GM12878 (cell line): ENCODE measurements around the gene MDH1B. TPM values are rescaled to one million over a fixed set of nuclear protein-coding genes. Genes with fewer than 3 reads are reported as not detected.

Source experiments
- ATAC-seq: fragments of 200-7000 bp; cut with Tn5 transposase; 3 replicates; pipeline ENCODE4 v1.9.1; 2020; ENCODE audit warnings: mild to moderate bottlenecking, moderate library complexity
- BruUV-seq: library from RNA; stranded (reverse); fragments of 400-500 nt; replicated peaks from 2 replicates; lab custom pipeline; 2021; lab: Mats Ljungman, UMichigan
- CTCF ChIA-PET: fragments of 300-600 bp; sonication (Branson Sonifier 250); formaldehyde crosslinking; extraction: SDS; loops from one replicate; lab custom pipeline; 2021; ENCODE audit warnings: inconsistent platforms; lab: Yijun Ruan, JAX
- POLR2A ChIA-PET: fragments of 350-600 bp; formaldehyde crosslinking; extraction: SDS; loops from one replicate; lab custom pipeline; 2021; ENCODE audit warnings: inconsistent platforms; lab: Charles Lee
- RAD21 ChIA-PET: fragments of 300-600 bp; sonication (Branson Sonifier 250); formaldehyde crosslinking; loops from one replicate; lab custom pipeline; 2023; ENCODE audit warnings: antibody characterized with exemption; ENCODE audit not compliant: unreplicated experiment; lab: Charles Lee
- SMC1A ChIA-PET: fragments of 300-600 bp; sonication (Branson Sonifier 250); formaldehyde crosslinking; loops from one replicate; lab custom pipeline; 2023; ENCODE audit not compliant: unreplicated experiment, uncharacterized antibody; lab: Charles Lee
- DNase-seq: peaks from one replicate; pipeline ENCODE4 v3.0.0-alpha.2; 2011; ENCODE audit warnings: low read depth, low spot score
- FAIRE-seq: peaks from 3 replicates; lab custom pipeline; 2011; peaks lifted over from hg19 to GRCh38; lab: Jason Lieb, UNC
- H2AFZ ChIP-seq: 2 replicates; pipeline ENCODE4 v1.6.0; 2011; ENCODE audit warnings: low read depth, low read length, control low read depth; ENCODE audit not compliant: control insufficient read depth
- H3K27ac ChIP-seq: 2 replicates; pipeline ENCODE4 v1.5.1; 2011; ENCODE audit warnings: control low read depth; ENCODE audit not compliant: control insufficient read depth, insufficient read depth
- H3K27me3 ChIP-seq, 2 experiments: replicated peaks in 1 of 2; 2 replicates each; pipeline versions ENCODE4 v1.6.0 to v1.6.1; 2011; ENCODE audit warnings: low read length in 1 of 2; ENCODE audit not compliant: control insufficient read depth in 2 of 2, insufficient read depth in 2 of 2
- H3K36me3 ChIP-seq, 2 experiments: 2 replicates each; pipeline ENCODE4 v1.5.1; 2011; ENCODE audit warnings: low read length in 1 of 2; ENCODE audit not compliant: control insufficient read depth in 2 of 2, insufficient read depth in 2 of 2
- H3K4me1 ChIP-seq: 2 replicates; pipeline ENCODE4 v1.6.1; 2011; ENCODE audit warnings: mild to moderate bottlenecking, low read length, moderate library complexity, mixed read lengths; ENCODE audit not compliant: control insufficient read depth, insufficient read depth
- H3K4me2 ChIP-seq: 2 replicates; pipeline ENCODE4 v1.6.0; 2011; ENCODE audit warnings: control low read depth; ENCODE audit not compliant: control insufficient read depth, insufficient read depth
- H3K4me3 ChIP-seq: fragments of 200-600 bp; sonication (generic); 2 replicates; pipeline ENCODE4 v1.5.1; 2016
- H3K79me2 ChIP-seq: 2 replicates; pipeline ENCODE4 v1.6.0; 2011; ENCODE audit warnings: low read length; ENCODE audit not compliant: control insufficient read depth, insufficient read depth
- H3K9ac ChIP-seq: 2 replicates; pipeline ENCODE4 v1.8.0; 2011; ENCODE audit warnings: low read length, control low read depth, mixed read lengths; ENCODE audit not compliant: control insufficient read depth, insufficient read depth
- H3K9me3 ChIP-seq: replicated peaks from 3 replicates; pipeline ENCODE4 v1.5.1; 2011; ENCODE audit warnings: mild to moderate bottlenecking, low read length; ENCODE audit not compliant: control insufficient read depth, insufficient read depth
- H4K20me1 ChIP-seq: 2 replicates; pipeline ENCODE4 v1.6.0; 2011; ENCODE audit not compliant: control insufficient read depth, insufficient read depth
- BACH1 ChIP-seq: fragments of 450-650 bp; IDR thresholded peaks from 2 replicates; pipeline ENCODE4 v1.6.1; 2017; ENCODE audit warnings: mild to moderate bottlenecking, borderline replicate concordance
- BCL11A ChIP-seq: IDR thresholded peaks from 2 replicates; pipeline ENCODE4 v1.6.1; 2011; ENCODE audit warnings: low read depth, low read length
- CREM ChIP-seq: IDR thresholded peaks from 2 replicates; pipeline ENCODE4 v1.6.1; 2014; ENCODE audit warnings: antibody characterized with exemption, low read depth
- DPF2 ChIP-seq: fragments of 450-650 bp; IDR thresholded peaks from 2 replicates; pipeline ENCODE4 v1.6.1; 2017; ENCODE audit warnings: mild to moderate bottlenecking
- NFIC ChIP-seq: IDR thresholded peaks from 2 replicates; pipeline ENCODE4 v1.6.1; 2012; ENCODE audit warnings: low read depth, mild to moderate bottlenecking, inconsistent platforms, low read length, moderate library complexity
- NR2C2 ChIP-seq: IDR thresholded peaks from 2 replicates; pipeline ENCODE4 v1.6.1; 2011; ENCODE audit warnings: borderline replicate concordance, low read depth; ENCODE audit not compliant: control insufficient read depth, insufficient read length
- RCOR1 ChIP-seq: conservative IDR thresholded peaks from 2 replicates; pipeline ENCODE4 v1.6.1; 2012; ENCODE audit warnings: low read depth, low read length, improper control_type of control experiment
- SREBF2 ChIP-seq: IDR thresholded peaks from 2 replicates; pipeline ENCODE4 v1.6.1; 2012; ENCODE audit warnings: mild to moderate bottlenecking, low read length
- ZNF217 ChIP-seq: fragments of 450-650 bp; IDR thresholded peaks from 2 replicates; pipeline ENCODE4 v1.6.1; 2017; ENCODE audit warnings: antibody characterized with exemption, mild to moderate bottlenecking
- WGBS: methylation state at CpG from one replicate; pipeline ENCODE4 v1.1.6; 2016; ENCODE audit warnings: low lambda C conversion rate; ENCODE audit not compliant: insufficient replicate concordance, insufficient coverage; ENCODE audit errors: missing lambda C conversion rate; 5-methylcytosine and 5-hydroxymethylcytosine counted together
- in situ Hi-C: fragments of 300-500 bp; cut with MboI; formaldehyde crosslinking; loops from 9 replicates; pipeline ENCODE4 v1.14.3; 2018; ENCODE audit warnings: mixed read lengths
- intact Hi-C: fragments of 100-400 bp; cut with micrococcal nuclease; formaldehyde crosslinking; loops from one replicate; pipeline ENCODE4 v1.14.2; 2022; ENCODE audit not compliant: unreplicated experiment
- polyA plus RNA-seq, 11 experiments: library from polyadenylated mRNA; depleted of rRNA in 4 of 11; unstranded in 6 of 11; stranded (reverse) in 5 of 11; fragments of >200 nt; fragmentation: Nextera tagmentation in 4 of 11; fragmentation: Illumina TruSeq in 1 of 11; extraction: Ambion mirVana in 4 of 11; extraction: Trizol in 1 of 11; gene quantifications; 1 replicate in 1 of 11; 2 replicates in 10 of 11; pipeline versions ENCODE4 v1.2.1 to v1.2.3, GENCODE V29; 2011 to 2016; ENCODE audit warnings: inconsistent platforms in 2 of 11, missing spikeins in 2 of 11, low read depth in 1 of 11
- total RNA-seq, 4 experiments: library from RNA; depleted of rRNA in 3 of 4; stranded (reverse); fragments of >200 nt in 3 of 4; fragmentation: Illumina TruSeq in 1 of 4; extraction: Trizol in 1 of 4; gene quantifications; 2 replicates each; pipeline versions ENCODE4 v1.2.1 to v1.2.3, GENCODE V29; 2013 to 2021
- TF ChIP-seq, protein P1 (sequence below): fragments of 450-650 bp; formaldehyde crosslinking; IDR thresholded peaks from 2 replicates; pipeline ENCODE4 v1.4.0; 2022; ENCODE audit warnings: mild to moderate bottlenecking, moderate library complexity
- TF ChIP-seq, protein P2 (sequence below), 3 experiments: IDR thresholded peaks in 2 of 3; conservative IDR thresholded peaks in 1 of 3; 2 replicates each; pipeline ENCODE4 v1.5.1; 2011; ENCODE audit warnings: low read depth in 3 of 3, low read length in 3 of 3, mild to moderate bottlenecking in 3 of 3, control low read depth in 2 of 3, moderate library complexity in 2 of 3, inconsistent platforms in 1 of 3, mixed read lengths in 1 of 3; ENCODE audit not compliant: control insufficient read depth in 2 of 3, insufficient read depth in 1 of 3; ENCODE audit errors: extremely low read depth in 1 of 3
- TF ChIP-seq, protein P3 (sequence below): fragments of 450-650 bp; formaldehyde crosslinking; IDR thresholded peaks from 2 replicates; pipeline ENCODE4 v1.4.0; 2020; ENCODE audit warnings: mild to moderate bottlenecking, moderate library complexity

Gene MDH1B
- total and polyA plus RNA-seq, 10 of the 15 experiments (the other 5 are each of a cell fraction or from before 2014, with no cell fraction given): 0.47 to 1.6 (median 0.98) TPM

DNA sequence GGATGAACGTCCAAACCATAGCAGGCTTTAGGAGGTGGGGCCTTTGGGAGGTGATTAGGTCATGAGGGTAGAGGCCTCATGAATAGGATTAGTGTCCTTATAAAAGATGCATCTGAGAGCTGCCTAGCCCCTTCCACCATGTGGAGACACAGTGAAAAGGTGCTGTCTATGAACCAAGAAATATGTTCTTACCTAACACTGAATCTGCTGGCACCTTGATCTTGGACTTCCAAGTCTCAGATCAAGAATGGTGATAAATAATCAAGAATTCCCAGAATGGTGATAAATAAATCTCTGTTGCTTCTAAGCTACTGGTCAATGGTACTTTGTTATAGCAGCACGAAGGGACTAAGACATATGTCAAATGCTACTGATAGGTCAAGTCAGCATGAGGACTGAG lies 31.8 kb downstream of the MDH1B start:
- POLR2A ChIA-PET: no interaction called here
- TF ChIP-seq, protein P1, sequence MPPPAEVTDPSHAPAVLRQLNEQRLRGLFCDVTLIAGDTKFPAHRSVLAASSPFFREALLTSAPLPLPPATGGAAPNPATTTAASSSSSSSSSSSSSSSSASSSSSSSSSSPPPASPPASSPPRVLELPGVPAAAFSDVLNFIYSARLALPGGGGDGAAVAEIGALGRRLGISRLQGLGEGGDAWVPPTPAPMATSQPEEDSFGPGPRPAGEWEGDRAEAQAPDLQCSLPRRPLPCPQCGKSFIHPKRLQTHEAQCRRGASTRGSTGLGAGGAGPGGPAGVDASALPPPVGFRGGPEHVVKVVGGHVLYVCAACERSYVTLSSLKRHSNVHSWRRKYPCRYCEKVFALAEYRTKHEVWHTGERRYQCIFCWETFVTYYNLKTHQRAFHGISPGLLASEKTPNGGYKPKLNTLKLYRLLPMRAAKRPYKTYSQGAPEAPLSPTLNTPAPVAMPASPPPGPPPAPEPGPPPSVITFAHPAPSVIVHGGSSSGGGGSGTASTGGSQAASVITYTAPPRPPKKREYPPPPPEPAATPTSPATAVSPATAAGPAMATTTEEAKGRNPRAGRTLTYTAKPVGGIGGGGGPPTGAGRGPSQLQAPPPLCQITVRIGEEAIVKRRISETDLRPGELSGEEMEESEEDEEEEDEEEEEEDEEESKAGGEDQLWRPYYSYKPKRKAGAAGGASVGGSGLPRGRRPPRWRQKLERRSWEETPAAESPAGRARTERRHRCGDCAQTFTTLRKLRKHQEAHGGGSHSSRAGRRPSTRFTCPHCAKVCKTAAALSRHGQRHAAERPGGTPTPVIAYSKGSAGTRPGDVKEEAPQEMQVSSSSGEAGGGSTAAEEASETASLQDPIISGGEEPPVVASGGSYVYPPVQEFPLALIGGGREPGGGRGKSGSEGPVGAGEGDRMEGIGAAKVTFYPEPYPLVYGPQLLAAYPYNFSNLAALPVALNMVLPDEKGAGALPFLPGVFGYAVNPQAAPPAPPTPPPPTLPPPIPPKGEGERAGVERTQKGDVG: no peak
- TF ChIP-seq NR2C2 (no peak), NFIC (no peak), CREM (no peak), SREBF2 (no peak), DPF2 (no peak), RCOR1 (no peak), BACH1 (no peak), BCL11A (no peak), ZNF217 (no peak)
- TF ChIP-seq, protein P2, sequence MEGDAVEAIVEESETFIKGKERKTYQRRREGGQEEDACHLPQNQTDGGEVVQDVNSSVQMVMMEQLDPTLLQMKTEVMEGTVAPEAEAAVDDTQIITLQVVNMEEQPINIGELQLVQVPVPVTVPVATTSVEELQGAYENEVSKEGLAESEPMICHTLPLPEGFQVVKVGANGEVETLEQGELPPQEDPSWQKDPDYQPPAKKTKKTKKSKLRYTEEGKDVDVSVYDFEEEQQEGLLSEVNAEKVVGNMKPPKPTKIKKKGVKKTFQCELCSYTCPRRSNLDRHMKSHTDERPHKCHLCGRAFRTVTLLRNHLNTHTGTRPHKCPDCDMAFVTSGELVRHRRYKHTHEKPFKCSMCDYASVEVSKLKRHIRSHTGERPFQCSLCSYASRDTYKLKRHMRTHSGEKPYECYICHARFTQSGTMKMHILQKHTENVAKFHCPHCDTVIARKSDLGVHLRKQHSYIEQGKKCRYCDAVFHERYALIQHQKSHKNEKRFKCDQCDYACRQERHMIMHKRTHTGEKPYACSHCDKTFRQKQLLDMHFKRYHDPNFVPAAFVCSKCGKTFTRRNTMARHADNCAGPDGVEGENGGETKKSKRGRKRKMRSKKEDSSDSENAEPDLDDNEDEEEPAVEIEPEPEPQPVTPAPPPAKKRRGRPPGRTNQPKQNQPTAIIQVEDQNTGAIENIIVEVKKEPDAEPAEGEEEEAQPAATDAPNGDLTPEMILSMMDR (IDR thresholded peaks at IDR 0.05 in 2 of 3, conservative IDR thresholded peaks at IDR 0.05 in 1 of 3; ENCODE audit: control insufficient read depth in 2 of 3, extremely low read depth in 1 of 3, insufficient read depth in 1 of 3, low read depth in 3 of 3, low read length in 3 of 3): no peak
- TF ChIP-seq, protein P3, sequence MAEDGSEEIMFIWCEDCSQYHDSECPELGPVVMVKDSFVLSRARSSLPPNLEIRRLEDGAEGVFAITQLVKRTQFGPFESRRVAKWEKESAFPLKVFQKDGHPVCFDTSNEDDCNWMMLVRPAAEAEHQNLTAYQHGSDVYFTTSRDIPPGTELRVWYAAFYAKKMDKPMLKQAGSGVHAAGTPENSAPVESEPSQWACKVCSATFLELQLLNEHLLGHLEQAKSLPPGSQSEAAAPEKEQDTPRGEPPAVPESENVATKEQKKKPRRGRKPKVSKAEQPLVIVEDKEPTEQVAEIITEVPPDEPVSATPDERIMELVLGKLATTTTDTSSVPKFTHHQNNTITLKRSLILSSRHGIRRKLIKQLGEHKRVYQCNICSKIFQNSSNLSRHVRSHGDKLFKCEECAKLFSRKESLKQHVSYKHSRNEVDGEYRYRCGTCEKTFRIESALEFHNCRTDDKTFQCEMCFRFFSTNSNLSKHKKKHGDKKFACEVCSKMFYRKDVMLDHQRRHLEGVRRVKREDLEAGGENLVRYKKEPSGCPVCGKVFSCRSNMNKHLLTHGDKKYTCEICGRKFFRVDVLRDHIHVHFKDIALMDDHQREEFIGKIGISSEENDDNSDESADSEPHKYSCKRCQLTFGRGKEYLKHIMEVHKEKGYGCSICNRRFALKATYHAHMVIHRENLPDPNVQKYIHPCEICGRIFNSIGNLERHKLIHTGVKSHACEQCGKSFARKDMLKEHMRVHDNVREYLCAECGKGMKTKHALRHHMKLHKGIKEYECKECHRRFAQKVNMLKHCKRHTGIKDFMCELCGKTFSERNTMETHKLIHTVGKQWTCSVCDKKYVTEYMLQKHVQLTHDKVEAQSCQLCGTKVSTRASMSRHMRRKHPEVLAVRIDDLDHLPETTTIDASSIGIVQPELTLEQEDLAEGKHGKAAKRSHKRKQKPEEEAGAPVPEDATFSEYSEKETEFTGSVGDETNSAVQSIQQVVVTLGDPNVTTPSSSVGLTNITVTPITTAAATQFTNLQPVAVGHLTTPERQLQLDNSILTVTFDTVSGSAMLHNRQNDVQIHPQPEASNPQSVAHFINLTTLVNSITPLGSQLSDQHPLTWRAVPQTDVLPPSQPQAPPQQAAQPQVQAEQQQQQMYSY (CRISPR knock-in tag): no peak
- TF ChIP-seq, all 136 proteins: peak for 0
- ChIA-PET CTCF (no interaction called here), RAD21 (no interaction called here), SMC1A (interaction anchor here (0.5 kb wide), 1 partner anchor 257 kb away, joined by 3 read pairs; no protein-coding TSS in a partner anchor)
- Histone ChIP-seq H2AFZ (no peak overlapping the region), H3K4me3 (no peak overlapping the region), H4K20me1 (no peaks in the 10 kb centered on the region), H3K36me3 (no peaks in the 10 kb centered on the region), H3K27ac (no peak overlapping the region), H3K9me3 (no peaks in the 10 kb centered on the region), H3K79me2 (no peaks in the 10 kb centered on the region), H3K9ac (no peak overlapping the region), H3K27me3 (no peaks in the 10 kb centered on the region), H3K4me1 (no peaks in the 10 kb centered on the region), H3K4me2 (no peak overlapping the region)
- DNase-seq: no peak
- ATAC-seq: no peak
- 25% methylated on average over 2 of the region's 2 CpGs for WGBS
- no peak for FAIRE-seq
- no TSS peak for BruUV-seq
- in situ Hi-C loops (no loop called here), intact Hi-C loops (no loop called here)
